Upper lobe of right lung (tissue), 1 donor: Measurements from ENCODE around the gene PKD2. TPM values are rescaled to one million over a fixed set of nuclear protein-coding genes. Genes with fewer than 3 reads are reported as not detected.

Experiments
- ATAC-seq: fragments of 200-7000 bp; cut with Tn5 transposase; one replicate; pipeline ENCODE4 v1.9.1; 2020; ENCODE audit warnings: mild to moderate bottlenecking, moderate library complexity
- DNase-seq: peaks from one replicate; pipeline ENCODE4 v3.0.0-alpha.2; 2020
- H3K27ac ChIP-seq: fragments of 200-600 bp; one replicate; pipeline ENCODE4 v1.8.0; 2022
- H3K27me3 ChIP-seq: fragments of 200-600 bp; one replicate; pipeline ENCODE4 v1.8.0; 2022; ENCODE audit warnings: mild to moderate bottlenecking
- H3K36me3 ChIP-seq: fragments of 200-600 bp; one replicate; pipeline ENCODE4 v1.8.0; 2022
- H3K4me1 ChIP-seq: fragments of 200-600 bp; one replicate; pipeline ENCODE4 v1.8.0; 2022
- H3K4me3 ChIP-seq: fragments of 200-600 bp; one replicate; pipeline ENCODE4 v1.8.0; 2022; ENCODE audit warnings: mild to moderate bottlenecking
- H3K9me3 ChIP-seq: fragments of 200-600 bp; one replicate; pipeline ENCODE4 v1.8.0; 2022
- intact Hi-C: fragments of 100-400 bp; cut with DNase I; formaldehyde crosslinking; loops from one replicate; pipeline ENCODE4 v1.11.0; 2022
- total RNA-seq: library from RNA; stranded (reverse); fragmentation: NEBNext Ultra II Directional; extraction: Animal tissue kit (Norgen Biotek cat#: 25700); gene quantifications from one replicate; pipeline ENCODE4 v1.2.1, GENCODE V29; 2021
- TF ChIP-seq, protein P1 (sequence below): fragments of 200-600 bp; IDR thresholded peaks from one replicate; pipeline ENCODE4 v1.8.0; 2022; ENCODE audit warnings: antibody characterized with exemption
- donor health status: DM: no; HTN: yes; CAD: no; lungs with severe emphysema.

Gene PKD2
- total RNA-seq, 1 donor from 2014 or later = 37.8 TPM

DNA sequence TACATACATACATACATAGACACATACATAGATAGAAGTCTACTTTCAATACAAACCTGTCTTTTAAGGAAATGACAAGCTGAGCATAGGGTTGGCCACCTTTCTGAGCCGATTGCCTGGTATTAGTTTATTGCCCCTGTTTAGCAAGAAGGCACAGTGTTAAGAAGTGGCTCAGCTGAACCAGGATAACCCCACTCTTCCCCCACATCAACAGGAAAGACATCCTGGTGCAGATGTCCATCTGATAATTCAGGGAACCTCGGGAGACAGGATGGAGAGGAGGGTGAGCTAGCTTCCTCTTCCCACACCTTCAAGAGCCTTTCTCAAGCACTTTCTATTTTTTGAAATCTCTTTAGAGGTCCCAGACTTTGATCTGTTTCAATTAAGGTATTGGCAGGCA, 52.3 kb downstream of the PKD2 start:
- Histone ChIP-seq H3K9me3 (no peaks in the 10 kb centered on the region), H3K4me3 (no peak overlapping the region), H3K36me3 (peaks cover 36% of the 10 kb centered on the region), H3K27ac (no peak overlapping the region), H3K4me1 (no peaks in the 10 kb centered on the region), H3K27me3 (no peaks in the 10 kb centered on the region)
- no peak for DNase-seq
- ATAC-seq = no peak
- intact Hi-C loops = no loop called here
- TF ChIP-seq, protein P1, sequence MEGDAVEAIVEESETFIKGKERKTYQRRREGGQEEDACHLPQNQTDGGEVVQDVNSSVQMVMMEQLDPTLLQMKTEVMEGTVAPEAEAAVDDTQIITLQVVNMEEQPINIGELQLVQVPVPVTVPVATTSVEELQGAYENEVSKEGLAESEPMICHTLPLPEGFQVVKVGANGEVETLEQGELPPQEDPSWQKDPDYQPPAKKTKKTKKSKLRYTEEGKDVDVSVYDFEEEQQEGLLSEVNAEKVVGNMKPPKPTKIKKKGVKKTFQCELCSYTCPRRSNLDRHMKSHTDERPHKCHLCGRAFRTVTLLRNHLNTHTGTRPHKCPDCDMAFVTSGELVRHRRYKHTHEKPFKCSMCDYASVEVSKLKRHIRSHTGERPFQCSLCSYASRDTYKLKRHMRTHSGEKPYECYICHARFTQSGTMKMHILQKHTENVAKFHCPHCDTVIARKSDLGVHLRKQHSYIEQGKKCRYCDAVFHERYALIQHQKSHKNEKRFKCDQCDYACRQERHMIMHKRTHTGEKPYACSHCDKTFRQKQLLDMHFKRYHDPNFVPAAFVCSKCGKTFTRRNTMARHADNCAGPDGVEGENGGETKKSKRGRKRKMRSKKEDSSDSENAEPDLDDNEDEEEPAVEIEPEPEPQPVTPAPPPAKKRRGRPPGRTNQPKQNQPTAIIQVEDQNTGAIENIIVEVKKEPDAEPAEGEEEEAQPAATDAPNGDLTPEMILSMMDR = no peak

DNA sequence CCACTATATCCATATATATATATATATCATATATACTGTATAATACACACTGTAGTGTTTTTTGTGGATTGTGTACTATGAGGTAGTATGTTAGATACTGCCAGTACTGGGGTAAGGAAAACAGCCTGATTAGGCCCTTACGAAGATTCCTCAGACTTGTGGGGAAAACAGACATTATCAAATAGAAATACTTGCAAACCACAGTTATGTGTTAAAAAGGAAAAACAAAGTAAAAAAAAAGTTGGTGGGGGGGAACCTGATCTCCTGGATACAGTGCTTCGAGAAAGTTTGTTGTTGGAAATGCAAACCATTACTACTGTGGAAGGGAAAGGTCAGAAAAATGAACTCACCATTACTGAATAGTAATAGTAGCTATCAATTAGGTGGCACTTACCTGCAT, 53.0 kb downstream of the PKD2 start:
- Histone ChIP-seq H3K36me3 (peaks cover 40% of the 10 kb centered on the region), H3K9me3 (no peaks in the 10 kb centered on the region), H3K4me1 (no peaks in the 10 kb centered on the region), H3K27me3 (no peaks in the 10 kb centered on the region), H3K4me3 (no peak overlapping the region), H3K27ac (no peak overlapping the region)
- TF ChIP-seq, protein P1 = no peak
- DNase-seq (no peak), ATAC-seq (no peak)
- intact Hi-C loops = no loop called here

DNA sequence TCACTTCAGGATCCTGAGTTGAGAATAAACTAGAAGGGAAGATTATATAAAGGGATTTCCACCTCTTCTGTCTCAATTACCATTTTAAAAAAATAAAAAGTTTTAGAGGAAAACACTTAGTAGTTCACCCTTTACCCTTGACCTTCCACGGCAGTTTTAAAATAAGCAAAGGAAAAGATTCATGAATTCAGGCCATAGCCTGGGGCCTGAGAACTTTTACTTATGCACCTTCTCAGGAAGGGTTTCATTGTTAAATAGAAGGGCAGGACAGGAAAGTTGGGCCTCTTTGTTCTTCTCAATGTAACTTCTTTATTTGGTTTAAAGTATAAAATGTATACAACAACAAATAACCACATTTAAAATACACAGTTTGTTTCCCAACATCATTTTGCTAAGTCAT, 54.9 kb downstream of the PKD2 start:
- Histone ChIP-seq H3K4me3 (no peak overlapping the region), H3K9me3 (no peaks in the 10 kb centered on the region), H3K27me3 (no peaks in the 10 kb centered on the region), H3K27ac (no peak overlapping the region), H3K36me3 (peaks cover 48% of the 10 kb centered on the region), H3K4me1 (no peaks in the 10 kb centered on the region)
- no peak for DNase-seq
- TF ChIP-seq, protein P1 = no peak
- intact Hi-C loops = no loop called here
- no peak for ATAC-seq

DNA sequence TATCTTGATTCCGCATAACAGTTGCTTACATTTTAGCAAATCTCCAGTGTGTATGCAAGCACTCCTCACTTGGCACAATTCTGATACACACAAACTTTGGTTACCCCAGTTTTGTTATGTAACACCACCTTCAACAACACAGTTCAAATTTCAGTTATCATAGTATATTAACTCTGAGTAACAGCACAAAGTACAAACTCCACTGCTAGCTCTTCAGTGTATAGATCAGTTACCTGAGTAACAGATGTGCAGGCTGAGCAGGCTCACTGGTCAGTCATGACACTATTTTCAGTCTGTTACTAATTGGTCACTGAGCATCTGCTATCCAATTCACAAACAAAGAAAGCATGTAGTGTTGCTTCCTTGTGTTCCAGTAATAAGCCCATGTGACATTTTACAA, 55.4 kb downstream of the PKD2 start:
- TF ChIP-seq, protein P1 = no peak
- no peak for DNase-seq
- Histone ChIP-seq H3K4me1 (no peaks in the 10 kb centered on the region), H3K27me3 (no peaks in the 10 kb centered on the region), H3K27ac (no peak overlapping the region), H3K9me3 (no peaks in the 10 kb centered on the region), H3K36me3 (peaks cover 54% of the 10 kb centered on the region), H3K4me3 (no peak overlapping the region)
- intact Hi-C loops = no loop called here
- ATAC-seq = no peak

GRCh38 chr4:88063634-88064296, 56.3 kb downstream of the PKD2 start:
- intact Hi-C loops = no loop called here
- ATAC-seq = no peak

More at GRCh38 chr4:88063634-88064296, 56.3 kb downstream of the PKD2 start:
- no peak for DNase-seq
- Histone ChIP-seq H3K27me3 (no peaks in the 10 kb centered on the region), H3K4me1 (no peaks in the 10 kb centered on the region), H3K9me3 (no peaks in the 10 kb centered on the region), H3K36me3 (peaks cover 63% of the 10 kb centered on the region), H3K4me3 (no peak overlapping the region), H3K27ac (no peak overlapping the region)
- TF ChIP-seq, protein P1 = no peak
